H1 (cell line): ENCODE data around the gene HSD11B1. TPM values are rescaled to one million over a fixed set of nuclear protein-coding genes. Genes with fewer than 3 reads are reported as not detected.

ENCODE experiments used
- CTCF ChIA-PET: fragments of 300-600 bp; sonication (Branson Sonifier 250); formaldehyde crosslinking; loops from one replicate; lab custom pipeline; 2021; ENCODE audit not compliant: partially characterized antibody; lab: Charles Lee
- POLR2A ChIA-PET: fragments of 300-600 bp; sonication (Branson Sonifier 250); formaldehyde crosslinking; loops from one replicate; lab custom pipeline; 2021; ENCODE audit warnings: inconsistent platforms; ENCODE audit not compliant: partially characterized antibody; lab: Charles Lee
- DNase-seq, 2 experiments: peaks; one replicate each; pipeline versions ENCODE4 v3.0.0 to v3.0.0-alpha.2; 2010 to 2022; ENCODE audit warnings: low spot score in 2 of 2, low read depth in 1 of 2, mixed read lengths in 1 of 2
- FAIRE-seq: peaks from 2 replicates; lab custom pipeline; 2011; peaks lifted over from hg19 to GRCh38; lab: Jason Lieb, UNC
- H2AFZ ChIP-seq: 2 replicates; pipeline ENCODE4 v1.8.1; 2012; ENCODE audit warnings: low read length, inconsistent platforms
- H2AK5ac ChIP-seq: 2 replicates; pipeline ENCODE4 v1.6.1; 2013; ENCODE audit warnings: low read depth, low read length
- H2BK120ac ChIP-seq: replicated peaks from 2 replicates; pipeline ENCODE3; 2013; ENCODE audit warnings: low read depth, low read length, inconsistent platforms
- H2BK12ac ChIP-seq: 2 replicates; pipeline ENCODE4 v1.6.1; 2013; ENCODE audit warnings: low read depth, low read length
- H2BK15ac ChIP-seq: 2 replicates; pipeline ENCODE4 v1.6.1; 2013; ENCODE audit warnings: low read length
- H2BK20ac ChIP-seq: 2 replicates; pipeline ENCODE4 v1.6.1; 2013; ENCODE audit warnings: low read length
- H2BK5ac ChIP-seq: 2 replicates; pipeline ENCODE4 v1.6.1; 2013; ENCODE audit warnings: low read depth, low read length
- H3K14ac ChIP-seq: 2 replicates; pipeline ENCODE4 v1.6.1; 2013; ENCODE audit warnings: inconsistent platforms; ENCODE audit not compliant: insufficient read length
- H3K18ac ChIP-seq: 2 replicates; pipeline ENCODE4 v1.6.1; 2013; ENCODE audit warnings: low read length; ENCODE audit errors: extremely low read depth
- H3K23ac ChIP-seq: 2 replicates; pipeline ENCODE4 v1.6.1; 2013; ENCODE audit warnings: inconsistent platforms; ENCODE audit not compliant: insufficient read length
- H3K23me2 ChIP-seq: 2 replicates; pipeline ENCODE4 v1.6.1; 2013; ENCODE audit warnings: low read depth, low read length
- H3K27ac ChIP-seq: 2 replicates; pipeline ENCODE4 v1.6.1; 2011; ENCODE audit warnings: low read depth, low read length, inconsistent platforms
- H3K27me3 ChIP-seq, 4 experiments: replicated peaks in 1 of 4; 1 replicate in 1 of 4; 2 replicates in 3 of 4; pipeline versions ENCODE4 v1.6.1 to v1.8.1; 2011 to 2013; ENCODE audit warnings: low read length in 3 of 4, mild to moderate bottlenecking in 3 of 4, inconsistent platforms in 2 of 4, mixed read lengths in 2 of 4, moderate library complexity in 1 of 4; ENCODE audit not compliant: control insufficient read depth in 3 of 4, insufficient read depth in 3 of 4; ENCODE audit errors: extremely low read depth in 1 of 4
- H3K36me3 ChIP-seq, 4 experiments: 2 replicates each; pipeline versions ENCODE4 v1.6.1 to v1.8.1; 2011 to 2013; ENCODE audit warnings: mild to moderate bottlenecking in 4 of 4, low read length in 3 of 4, moderate library complexity in 2 of 4, control low read depth in 1 of 4, inconsistent platforms in 1 of 4; ENCODE audit not compliant: insufficient read depth in 4 of 4, control insufficient read depth in 2 of 4
- H3K4ac ChIP-seq: replicated peaks from 2 replicates; pipeline ENCODE3; 2013; ENCODE audit warnings: low read length, low read depth, mixed read lengths, inconsistent platforms; ENCODE audit not compliant: insufficient read length
- H3K4me1 ChIP-seq, 4 experiments: replicated peaks in 1 of 4; 1 replicate in 1 of 4; 2 replicates in 3 of 4; pipeline versions ENCODE4 v1.6.1 to v1.8.1; 2011 to 2013; ENCODE audit warnings: low read length in 3 of 4, inconsistent platforms in 2 of 4, mixed read lengths in 1 of 4; ENCODE audit not compliant: insufficient read depth in 4 of 4, control insufficient read depth in 3 of 4
- H3K4me2 ChIP-seq, 2 experiments: 2 replicates each; pipeline versions ENCODE4 v1.6.1 to v1.8.1; 2011 to 2013; ENCODE audit warnings: low read depth in 2 of 2, low read length in 2 of 2, control low read depth in 1 of 2, inconsistent platforms in 1 of 2, mild to moderate bottlenecking in 1 of 2; ENCODE audit not compliant: insufficient read depth in 1 of 2
- H3K4me3 ChIP-seq, 4 experiments: fragments of 200-600, 300-600 bp in 1 of 4; sonication (generic), shearing (Covaris generic), sonication (Bioruptor Twin) in 1 of 4; 2 replicates each; pipeline versions ENCODE4 v1.5.1 to v1.8.1; 2011 to 2016; ENCODE audit warnings: low read length in 4 of 4, low read depth in 3 of 4, control low read depth in 2 of 4, inconsistent platforms in 2 of 4, mild to moderate bottlenecking in 2 of 4, mixed read lengths in 1 of 4, moderate library complexity in 1 of 4; ENCODE audit not compliant: insufficient read depth in 2 of 4; ENCODE audit errors: extremely low read depth in 1 of 4
- H3K56ac ChIP-seq: replicated peaks from 2 replicates; pipeline ENCODE3; 2013; ENCODE audit warnings: low read depth, mild to moderate bottlenecking, mixed read lengths, low read length, inconsistent platforms; ENCODE audit not compliant: insufficient read length
- H3K79me1 ChIP-seq: 2 replicates; pipeline ENCODE4 v1.6.1; 2013; ENCODE audit warnings: low read depth, low read length, control low read depth
- H3K79me2 ChIP-seq, 2 experiments: 2 replicates each; pipeline versions ENCODE4 v1.6.1 to v1.8.1; 2012 to 2013; ENCODE audit warnings: low read length in 2 of 2, mild to moderate bottlenecking in 2 of 2, inconsistent platforms in 1 of 2; ENCODE audit not compliant: insufficient read depth in 2 of 2, control insufficient read depth in 1 of 2
- H3K9ac ChIP-seq, 4 experiments: replicated peaks in 1 of 4; 1 replicate in 1 of 4; 2 replicates in 3 of 4; pipeline versions ENCODE4 v1.6.1 to v1.8.1; 2011 to 2013; ENCODE audit warnings: low read depth in 3 of 4, low read length in 3 of 4, control low read depth in 2 of 4, mild to moderate bottlenecking in 2 of 4, moderate library complexity in 2 of 4, inconsistent platforms in 1 of 4; ENCODE audit errors: extremely low read depth in 1 of 4
- H3K9me3 ChIP-seq, 2 experiments: 2 replicates each; pipeline versions ENCODE4 v1.6.1 to v1.8.1; 2012 to 2013; ENCODE audit warnings: mild to moderate bottlenecking in 2 of 2, moderate library complexity in 2 of 2, control low read depth in 1 of 2, inconsistent platforms in 1 of 2, low read depth in 1 of 2, low read length in 1 of 2, mixed read lengths in 1 of 2; ENCODE audit not compliant: insufficient read depth in 2 of 2
- H4K20me1 ChIP-seq, 2 experiments: replicated peaks in 1 of 2; 2 replicates each; pipeline versions ENCODE3 to v1.8.1; 2011 to 2013; ENCODE audit warnings: inconsistent platforms in 2 of 2, low read length in 2 of 2, mild to moderate bottlenecking in 1 of 2; ENCODE audit not compliant: insufficient read depth in 2 of 2, control insufficient read depth in 1 of 2
- H4K5ac ChIP-seq: 2 replicates; pipeline ENCODE4 v1.6.1; 2013; ENCODE audit warnings: low read length, low read depth, mixed read lengths, inconsistent platforms; ENCODE audit not compliant: insufficient read length
- H4K8ac ChIP-seq: 2 replicates; pipeline ENCODE4 v1.8.0; 2013; ENCODE audit warnings: mild to moderate bottlenecking, moderate library complexity, low read length, inconsistent platforms; ENCODE audit not compliant: insufficient read depth; ENCODE audit errors: extremely low read depth
- H4K91ac ChIP-seq: replicated peaks from 2 replicates; pipeline ENCODE3; 2013; ENCODE audit warnings: low read length, mixed read lengths, inconsistent platforms; ENCODE audit not compliant: insufficient read length
- BRCA1 ChIP-seq: IDR thresholded peaks from 2 replicates; pipeline ENCODE4 v1.6.1; 2012; ENCODE audit warnings: low read depth, low read length, improper control_type of control experiment
- POLR2A ChIP-seq, 2 experiments: IDR thresholded peaks; 1 replicate in 1 of 2; 2 replicates in 1 of 2; pipeline ENCODE4 v1.6.1; 2011; ENCODE audit warnings: low read depth in 2 of 2, low read length in 2 of 2, mild to moderate bottlenecking in 2 of 2; ENCODE audit errors: control extremely low read depth in 1 of 2
- RAD21 ChIP-seq, 2 experiments: IDR thresholded peaks in 1 of 2; conservative IDR thresholded peaks in 1 of 2; 2 replicates each; pipeline ENCODE4 v1.6.1; 2011; ENCODE audit warnings: low read depth in 2 of 2, low read length in 2 of 2, improper control_type of control experiment in 1 of 2, inconsistent platforms in 1 of 2, mild to moderate bottlenecking in 1 of 2, moderate library complexity in 1 of 2
- WGBS, 2 experiments: shearing (Covaris generic) in 1 of 2; methylation state at CpG; one replicate each; pipeline versions ENCODE4 v1.1.6 to v1.1.7; 2013 to 2015; ENCODE audit warnings: low lambda C conversion rate in 2 of 2, mixed read lengths in 2 of 2, inconsistent platforms in 1 of 2, low coverage in 1 of 2, missing lambda C conversion rate in 1 of 2; ENCODE audit not compliant: insufficient replicate concordance in 2 of 2, insufficient coverage in 1 of 2, insufficient read length in 1 of 2; ENCODE audit errors: extremely low coverage in 1 of 2, missing lambda C conversion rate in 1 of 2; 5-methylcytosine and 5-hydroxymethylcytosine counted together
- polyA plus RNA-seq, 7 experiments: library from polyadenylated mRNA; depleted of rRNA in 3 of 7; stranded (reverse) in 5 of 7; unstranded in 2 of 7; fragments of >200 nt in 5 of 7; fragments of 200-250 nt in 2 of 7; gene quantifications; 1 replicate in 5 of 7; 2 replicates in 1 of 7; 4 replicates in 1 of 7; pipeline versions ENCODE4 v1.2.1 to v1.2.3, GENCODE V29; 2011 to 2013; ENCODE audit warnings: missing spikeins in 2 of 7, mixed read lengths in 2 of 7
- total RNA-seq: library from RNA; stranded (reverse); fragmentation: NEBNext Ultra II Directional; extraction: Animal tissue kit (Norgen Biotek cat#: 25700); gene quantifications from 2 replicates; pipeline ENCODE4 v1.2.1, GENCODE V29; 2021
- TF ChIP-seq, protein P1 (sequence below): IDR thresholded peaks from 2 replicates; pipeline ENCODE4 v1.6.1; 2011; ENCODE audit warnings: low read depth, mild to moderate bottlenecking, low read length; ENCODE audit not compliant: insufficient read depth

The HSD11B1 gene
- total and polyA plus RNA-seq, 2 of the 8 experiments (the other 6 are each of a cell fraction or from before 2014, with no cell fraction given) = not detected

DNA sequence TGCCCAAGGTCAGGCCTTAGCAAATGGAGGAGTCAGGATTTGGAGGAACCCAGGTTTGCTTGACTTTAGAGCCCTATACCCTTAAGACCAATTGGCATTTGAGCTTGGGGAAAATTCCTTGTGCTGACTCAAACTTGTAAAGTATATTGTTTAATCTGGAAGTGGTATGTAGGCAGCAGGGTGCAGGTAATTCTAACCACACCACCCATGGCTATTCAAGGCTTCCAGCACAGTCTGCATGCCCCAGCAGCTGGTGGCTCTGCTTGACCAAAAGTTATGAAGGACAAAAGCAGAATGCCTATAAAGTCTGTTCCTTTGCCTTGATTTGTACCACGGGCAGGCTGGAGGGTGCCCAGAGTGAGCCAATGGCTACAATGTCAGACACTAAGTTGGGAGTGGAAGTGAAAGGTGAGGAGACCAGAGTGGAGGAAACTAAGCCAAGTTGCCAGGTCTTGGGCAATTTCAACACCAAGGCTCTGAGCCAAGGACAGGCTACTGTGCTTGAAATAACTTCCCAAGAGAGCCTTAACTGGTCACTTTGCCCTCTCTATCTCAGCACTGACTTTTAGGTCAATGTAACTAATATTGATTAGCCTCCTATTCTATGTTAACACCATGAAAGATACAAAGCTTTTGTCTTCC, 34.1 kb upstream of the HSD11B1 start:
- CTCF ChIA-PET = interaction anchor here (1.2 to 1.7 kb wide), 4 partner anchors 17 to 69 kb away, joined by 3 to 4 read pairs (median 3); no protein-coding TSS in a partner anchor
- H4K8ac ChIP-seq = no peak overlapping the region

More for the DNA sequence above, 34.1 kb upstream of the HSD11B1 start:
- Histone ChIP-seq H2BK12ac (no peak overlapping the region), H3K14ac (no peak overlapping the region), H3K79me2 (no peaks in the 10 kb centered on the region), H3K23ac (no peak overlapping the region), H3K18ac (no peak overlapping the region), H3K27ac (no peak overlapping the region), H3K9me3 (no peaks in the 10 kb centered on the region), H2AFZ (no peak overlapping the region), H3K4me3 (no peak overlapping the region), H2BK5ac (no peak overlapping the region), H4K91ac (no peak overlapping the region), H2AK5ac (no peak overlapping the region), H3K4me2 (no peak overlapping the region), H3K9ac (no peak overlapping the region), H4K20me1 (no peaks in the 10 kb centered on the region), H2BK20ac (no peak overlapping the region), H3K56ac (no peak overlapping the region), H3K23me2 (peaks cover 5% of the 10 kb centered on the region), H3K4me1 (peaks cover 0 to 4% (median 2%) of the 10 kb centered on the region in 4 experiments; a peak in 6 of 7 replicates), H3K36me3 (no peaks in the 10 kb centered on the region), H2BK120ac (no peak overlapping the region), H2BK15ac (no peak overlapping the region), H4K5ac (no peak overlapping the region), H3K27me3 (peaks cover 4 to 22% (median 20%) of the 10 kb centered on the region in 4 experiments), H3K4ac (no peak overlapping the region), H3K79me1 (no peaks in the 10 kb centered on the region)
- DNase-seq (no peak), FAIRE-seq (no peak)
- TF ChIP-seq POLR2A (IDR thresholded peaks at IDR 0.05; ENCODE audit: control extremely low read depth in 1 of 2, low read depth in 2 of 2, low read length in 2 of 2) (no peak), BRCA1 (no peak), RAD21 (IDR thresholded peaks at IDR 0.05 in 1 of 2, conservative IDR thresholded peaks at IDR 0.05 in 1 of 2; ENCODE audit: low read depth in 2 of 2, low read length in 2 of 2) (no peak)
- TF ChIP-seq, protein P1, sequence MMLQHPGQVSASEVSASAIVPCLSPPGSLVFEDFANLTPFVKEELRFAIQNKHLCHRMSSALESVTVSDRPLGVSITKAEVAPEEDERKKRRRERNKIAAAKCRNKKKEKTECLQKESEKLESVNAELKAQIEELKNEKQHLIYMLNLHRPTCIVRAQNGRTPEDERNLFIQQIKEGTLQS = no peak
- 92% methylated on average over 1 of the region's 1 CpG; no CpG with 5 or more reads in 1 of the 2 experiments for WGBS, 2 experiments
- POLR2A ChIA-PET = no interaction called here
